Uterus (tissue), 4 donors: ENCODE results near the gene ADORA2A. TPM values are rescaled to one million over a fixed set of nuclear protein-coding genes. Genes with fewer than 3 reads are reported as not detected.
A peak's percentile ranks its signal among the peaks of the same experiment; 100 is the strongest.

ENCODE experiments used
- DNase-seq, 2 donors: peaks; one replicate each; pipeline ENCODE4 v3.0.0-alpha.2; 2019 to 2020
- H3K27ac ChIP-seq, 2 donors: fragments of 200-600 bp; sonication (generic); 1 replicate in 1 of 2; 2 replicates in 1 of 2; pipeline ENCODE4 v1.5.1; 2016 to 2018
- H3K27me3 ChIP-seq, 2 donors: fragments of 200-600 bp; sonication (generic); one replicate each; pipeline ENCODE4 v1.5.1; 2018 to 2019; ENCODE audit warnings: control low read depth in 1 of 2
- H3K36me3 ChIP-seq, 2 donors: fragments of 200-600 bp; sonication (generic); one replicate each; pipeline ENCODE4 v1.5.1; 2019; ENCODE audit warnings: control low read depth in 1 of 2
- H3K4me1 ChIP-seq, 2 donors: fragments of 200-600 bp; sonication (generic); one replicate each; pipeline ENCODE4 v1.5.1; 2018 to 2019; ENCODE audit warnings: control low read depth in 1 of 2
- H3K4me3 ChIP-seq, 2 donors: fragments of 200-600 bp; sonication (generic); 1 replicate in 1 of 2; 2 replicates in 1 of 2; pipeline ENCODE4 v1.5.1; 2018 to 2019; ENCODE audit warnings: mild to moderate bottlenecking in 1 of 2
- H3K9me3 ChIP-seq, 2 donors: fragments of 200-600 bp; sonication (generic); one replicate each; pipeline ENCODE4 v1.5.1; 2019; ENCODE audit warnings: control low read depth in 1 of 2
- POLR2A ChIP-seq, 2 donors: fragments of 450-650 bp; IDR thresholded peaks; one replicate each; pipeline ENCODE4 v1.6.1; 2016; ENCODE audit warnings: antibody characterized with exemption in 2 of 2, mild to moderate bottlenecking in 1 of 2, moderate library complexity in 1 of 2
- intact Hi-C: fragments of 100-400 bp; cut with DNase I; formaldehyde crosslinking; loops from one replicate; pipeline ENCODE4 v1.15.1; 2023; ENCODE audit warnings: low total_unique reads
- total RNA-seq, 4 donors: library from RNA; depleted of rRNA in 3 of 4; stranded (reverse); fragments of >200 nt in 3 of 4; gene quantifications; one replicate each; pipeline versions ENCODE4 v1.1.0 to v1.2.4, GENCODE V29; 2014 to 2023
- TF ChIP-seq, protein P1 (sequence below), 4 experiments: fragments of 200-600 bp in 2 of 4; fragments of 450-650 bp in 2 of 4; sonication (generic) in 2 of 4; IDR thresholded peaks; one replicate each; pipeline ENCODE4 v1.5.1; 2016 to 2019; ENCODE audit warnings: antibody characterized with exemption in 4 of 4, mild to moderate bottlenecking in 2 of 4, moderate library complexity in 1 of 4
- donor health status: DM: yes; HTN: yes; CAD: no.

Gene ADORA2A
- total RNA-seq, 4 donors from 2014 or later, result 3.3 to 9.9 (median 8.9) TPM; not detected in 1

DNA sequence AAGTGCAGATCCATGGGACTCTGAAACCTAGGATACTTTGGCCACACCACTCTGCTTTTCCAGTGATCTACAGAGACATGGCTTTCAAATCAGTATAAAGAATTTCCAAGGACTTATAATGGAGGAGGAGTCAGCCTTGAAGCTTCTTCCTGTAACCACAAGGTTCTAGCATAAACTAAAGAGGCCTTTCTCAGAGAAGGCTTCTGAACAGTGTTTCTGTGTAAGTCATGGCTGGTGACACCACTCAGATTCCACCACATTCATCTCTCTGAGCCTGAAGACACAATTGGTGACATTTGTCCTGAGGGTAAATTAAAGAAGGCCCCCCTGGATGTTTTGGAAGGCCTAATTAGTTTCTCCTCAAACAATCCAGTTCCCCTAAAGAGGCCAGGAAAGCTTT is 29.0 kb upstream of the ADORA2A start:
- Histone ChIP-seq H3K4me3 (no peak overlapping the region), H3K36me3 (no peaks in the 10 kb centered on the region), H3K4me1 (peaks cover 4 to 12% of the 10 kb centered on the region in 2 donors), H3K27me3 (no peaks in the 10 kb centered on the region), H3K9me3 (no peaks in the 10 kb centered on the region), H3K27ac (no peak overlapping the region)
- no peak for DNase-seq
- TF ChIP-seq POLR2A (IDR thresholded peaks at IDR 0.05), result no peak
- TF ChIP-seq, protein P1, sequence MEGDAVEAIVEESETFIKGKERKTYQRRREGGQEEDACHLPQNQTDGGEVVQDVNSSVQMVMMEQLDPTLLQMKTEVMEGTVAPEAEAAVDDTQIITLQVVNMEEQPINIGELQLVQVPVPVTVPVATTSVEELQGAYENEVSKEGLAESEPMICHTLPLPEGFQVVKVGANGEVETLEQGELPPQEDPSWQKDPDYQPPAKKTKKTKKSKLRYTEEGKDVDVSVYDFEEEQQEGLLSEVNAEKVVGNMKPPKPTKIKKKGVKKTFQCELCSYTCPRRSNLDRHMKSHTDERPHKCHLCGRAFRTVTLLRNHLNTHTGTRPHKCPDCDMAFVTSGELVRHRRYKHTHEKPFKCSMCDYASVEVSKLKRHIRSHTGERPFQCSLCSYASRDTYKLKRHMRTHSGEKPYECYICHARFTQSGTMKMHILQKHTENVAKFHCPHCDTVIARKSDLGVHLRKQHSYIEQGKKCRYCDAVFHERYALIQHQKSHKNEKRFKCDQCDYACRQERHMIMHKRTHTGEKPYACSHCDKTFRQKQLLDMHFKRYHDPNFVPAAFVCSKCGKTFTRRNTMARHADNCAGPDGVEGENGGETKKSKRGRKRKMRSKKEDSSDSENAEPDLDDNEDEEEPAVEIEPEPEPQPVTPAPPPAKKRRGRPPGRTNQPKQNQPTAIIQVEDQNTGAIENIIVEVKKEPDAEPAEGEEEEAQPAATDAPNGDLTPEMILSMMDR (IDR thresholded peaks at IDR 0.05), result no peak
- intact Hi-C loops, result no loop called here

DNA sequence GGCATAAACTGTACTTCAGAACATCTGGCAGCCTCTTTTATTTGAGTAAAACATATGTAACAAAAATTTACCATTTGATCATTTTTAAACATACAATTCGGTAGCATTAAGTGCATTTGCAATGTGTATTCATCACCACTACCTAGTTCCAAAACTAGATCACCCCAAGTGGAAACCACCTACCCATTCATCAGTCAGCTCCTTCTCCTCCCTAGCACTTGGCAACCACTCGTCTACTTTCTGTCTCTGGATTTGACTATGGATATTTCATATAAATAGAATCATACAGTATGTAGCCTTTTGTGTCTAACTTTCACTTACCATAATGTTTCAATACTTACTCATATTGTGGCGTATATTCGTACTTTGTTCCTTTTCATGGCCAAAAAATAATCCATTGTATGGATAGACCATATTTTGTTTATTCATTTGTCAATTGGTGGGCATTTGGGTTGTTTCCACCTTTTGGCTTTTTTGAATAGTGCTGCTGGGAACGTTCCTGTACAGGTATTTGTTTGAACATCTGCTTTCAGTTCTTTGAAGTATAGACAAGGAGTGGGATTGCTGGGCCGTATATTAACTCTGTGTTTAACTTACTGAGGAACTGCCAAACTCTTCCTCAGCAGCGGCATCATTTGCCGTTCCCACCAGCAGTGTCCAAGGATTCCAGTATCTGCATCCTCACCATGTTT is 27.2 kb upstream of the ADORA2A start:
- DNase-seq, result no peak
- Histone ChIP-seq H3K27me3 (no peaks in the 10 kb centered on the region), H3K27ac (peak overlapping the region in 1 of 2 donors; percentile 4), H3K9me3 (no peaks in the 10 kb centered on the region), H3K4me3 (no peak overlapping the region), H3K36me3 (no peaks in the 10 kb centered on the region), H3K4me1 (peaks cover 4 to 15% of the 10 kb centered on the region in 2 donors)
- intact Hi-C loops, result no loop called here
- TF ChIP-seq, protein P1 (IDR thresholded peaks at IDR 0.05), result no peak
- TF ChIP-seq POLR2A (IDR thresholded peaks at IDR 0.05), result no peak

DNA sequence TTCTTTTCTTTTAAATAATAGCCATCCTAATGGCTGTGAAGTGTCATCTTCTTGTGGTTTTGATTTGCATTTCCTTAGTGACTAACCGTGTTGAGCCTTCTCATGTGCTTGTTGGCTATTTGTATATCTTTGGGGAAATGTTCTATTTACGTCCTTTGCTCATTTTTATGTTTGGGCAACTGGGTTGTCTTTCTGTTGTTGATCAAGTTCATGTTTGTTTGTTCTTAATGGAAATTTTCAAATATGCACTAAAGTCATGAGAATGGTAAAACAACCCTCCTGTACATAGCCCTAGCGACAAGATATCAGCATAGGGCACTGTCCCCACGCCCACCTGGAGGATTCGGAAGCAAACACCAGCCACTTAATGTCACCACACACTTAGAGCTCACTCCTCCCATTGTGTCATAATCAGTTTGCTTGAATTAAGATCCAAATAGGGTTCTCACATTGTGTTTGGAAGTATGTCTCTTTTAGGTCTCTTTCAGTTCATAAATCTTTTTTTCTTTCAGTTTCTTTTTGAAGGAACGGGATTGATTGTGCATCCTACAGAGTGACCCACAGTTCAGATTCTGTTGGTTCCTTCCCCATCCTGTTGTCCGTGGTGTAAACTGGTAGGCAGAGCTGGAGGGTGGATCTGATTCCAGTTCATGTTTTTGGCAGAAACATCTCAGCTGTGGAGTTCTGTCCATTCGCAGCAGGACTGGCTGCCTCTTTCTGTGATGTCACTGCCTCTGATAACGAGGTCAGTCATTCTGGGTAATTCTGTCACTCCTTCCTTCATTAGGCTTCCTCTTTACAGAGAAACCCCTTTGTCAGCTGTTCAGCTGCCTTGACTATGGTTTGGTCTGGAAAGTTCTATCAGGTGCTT is 26.4 kb upstream of the ADORA2A start:
- Histone ChIP-seq H3K4me1 (peaks cover 4 to 15% of the 10 kb centered on the region in 2 donors), H3K27me3 (no peaks in the 10 kb centered on the region), H3K4me3 (no peak overlapping the region), H3K36me3 (no peaks in the 10 kb centered on the region), H3K9me3 (no peaks in the 10 kb centered on the region), H3K27ac (peak overlapping the region; percentile 4 to 38)
- intact Hi-C loops, result no loop called here
- DNase-seq, result no peak
- TF ChIP-seq, protein P1 (IDR thresholded peaks at IDR 0.05), result no peak
- no peak for TF ChIP-seq POLR2A (IDR thresholded peaks at IDR 0.05)

DNA sequence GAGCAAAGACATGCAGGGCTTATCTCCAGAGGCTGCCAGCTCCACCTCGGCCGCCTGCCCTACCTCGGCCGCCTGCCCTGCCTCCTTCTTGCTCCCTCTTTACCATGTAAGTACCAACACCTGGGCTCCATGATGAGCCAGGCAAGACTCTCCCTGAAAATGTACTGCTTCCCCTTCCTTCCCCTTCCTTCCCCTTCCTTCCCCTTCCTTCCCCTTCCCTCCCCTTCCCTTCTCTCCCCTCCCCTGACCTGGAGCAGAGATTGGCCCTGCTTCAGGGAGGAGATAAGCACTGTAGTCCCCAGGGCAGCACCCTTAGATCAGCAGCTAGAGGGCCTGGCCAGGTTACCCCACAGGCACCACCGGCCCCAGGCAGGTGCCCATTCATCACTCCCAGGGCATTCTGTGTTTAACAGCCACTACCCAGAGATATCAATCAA is 25.4 kb upstream of the ADORA2A start:
- intact Hi-C loops, result no loop called here
- no peaks in the 10 kb centered on the region for H3K36me3 ChIP-seq
- DNase-seq, result no peak
- peak overlapping the region in 1 of 2 donors; percentile 63 for H3K27ac ChIP-seq
- no peaks in the 10 kb centered on the region for H3K27me3 ChIP-seq
- H3K4me3 ChIP-seq, result no peak overlapping the region
- H3K4me1 ChIP-seq, result peaks cover 4 to 15% of the 10 kb centered on the region in 2 donors
- H3K9me3 ChIP-seq, result no peaks in the 10 kb centered on the region
- no peak for TF ChIP-seq POLR2A (IDR thresholded peaks at IDR 0.05)
- TF ChIP-seq, protein P1 (IDR thresholded peaks at IDR 0.05), result no peak
